Neural crest cell (in vitro differentiated cells): ENCODE data around the gene RNF225. TPM values are rescaled to one million over a fixed set of nuclear protein-coding genes. Genes with fewer than 3 reads are reported as not detected.

Source experiments
- microRNA-seq: library from miRNA; unstranded; fragments of <30 nt; microRNA quantifications from one replicate; pipeline ENCODE4, GENCODE V29; 2020
- total RNA-seq: library from RNA; stranded (reverse); gene quantifications from 2 replicates; pipeline ENCODE4 v1.2.1, GENCODE V29; 2021

Gene RNF225
- total RNA-seq, 1 donor from 2014 or later = 1.5 TPM

Small RNA genes within 50 kb of the gene (microRNA-seq; reads per million reads assigned to microRNA genes)
- 2.4 reads per million for gene MIR4754

Other genes starting within 250 kb of the RNF225 start
- 13.0 and 14.0 TPM in 2 replicates for gene ZNF329, start 244.9 kb upstream of the RNF225 start, total RNA-seq
- gene ZNF274, start 212.6 kb upstream of the RNF225 start, total RNA-seq = 25.6 and 26.8 TPM in 2 replicates
- 47.4 and 56.1 TPM in 2 replicates for gene ZNF544, start 166.7 kb upstream of the RNF225 start, total RNA-seq
- gene ZNF8, start 116.7 kb upstream of the RNF225 start, total RNA-seq = 20.0 and 20.5 TPM in 2 replicates
- 46.4 and 47.6 TPM in 2 replicates for gene ERVK3-1, start 90.3 kb upstream of the RNF225 start, total RNA-seq
- 6.2 and 6.3 TPM in 2 replicates for gene ZSCAN22, start 68.7 kb upstream of the RNF225 start, total RNA-seq
- 17.6 and 17.8 TPM in 2 replicates for gene A1BG, start 42.2 kb upstream of the RNF225 start, total RNA-seq
- gene ZNF497, start 32.9 kb upstream of the RNF225 start, total RNA-seq = 8.4 and 9.1 TPM in 2 replicates
- 4.5 and 5.0 TPM in 2 replicates for gene ZNF837, start 14.6 kb upstream of the RNF225 start, total RNA-seq
- 1,209 and 1,215 TPM in 2 replicates for gene RPS5, start 8.4 kb upstream of the RNF225 start, total RNA-seq
- gene ZNF584, start 13.0 kb downstream of the RNF225 start, total RNA-seq = 28.4 and 31.1 TPM in 2 replicates
- gene ZNF132, start 44.5 kb downstream of the RNF225 start, total RNA-seq = 0.28 and 0.52 TPM in 2 replicates
- gene ZNF324B, start 56.0 kb downstream of the RNF225 start, total RNA-seq = 11.9 and 14.8 TPM in 2 replicates
- 17.5 and 18.8 TPM in 2 replicates for gene ZNF324, start 71.4 kb downstream of the RNF225 start, total RNA-seq
- 16.5 and 18.6 TPM in 2 replicates for gene ZNF446, start 80.7 kb downstream of the RNF225 start, total RNA-seq
- gene SLC27A5, start 116.3 kb downstream of the RNF225 start, total RNA-seq = 16.2 and 17.5 TPM in 2 replicates
- 24.1 and 27.3 TPM in 2 replicates for gene ZBTB45, start 124.2 kb downstream of the RNF225 start, total RNA-seq
- gene TRIM28, start 148.4 kb downstream of the RNF225 start, total RNA-seq = 964 and 1,000 TPM in 2 replicates
- 61.6 and 64.6 TPM in 2 replicates for gene CHMP2A, start 159.4 kb downstream of the RNF225 start, total RNA-seq
- 113 and 119 TPM in 2 replicates for gene UBE2M, start 163.0 kb downstream of the RNF225 start, total RNA-seq
- gene MZF1, start 177.7 kb downstream of the RNF225 start, total RNA-seq = 40.5 and 43.3 TPM in 2 replicates